ENCODE measurements around the gene YIPF4.

DNA sequence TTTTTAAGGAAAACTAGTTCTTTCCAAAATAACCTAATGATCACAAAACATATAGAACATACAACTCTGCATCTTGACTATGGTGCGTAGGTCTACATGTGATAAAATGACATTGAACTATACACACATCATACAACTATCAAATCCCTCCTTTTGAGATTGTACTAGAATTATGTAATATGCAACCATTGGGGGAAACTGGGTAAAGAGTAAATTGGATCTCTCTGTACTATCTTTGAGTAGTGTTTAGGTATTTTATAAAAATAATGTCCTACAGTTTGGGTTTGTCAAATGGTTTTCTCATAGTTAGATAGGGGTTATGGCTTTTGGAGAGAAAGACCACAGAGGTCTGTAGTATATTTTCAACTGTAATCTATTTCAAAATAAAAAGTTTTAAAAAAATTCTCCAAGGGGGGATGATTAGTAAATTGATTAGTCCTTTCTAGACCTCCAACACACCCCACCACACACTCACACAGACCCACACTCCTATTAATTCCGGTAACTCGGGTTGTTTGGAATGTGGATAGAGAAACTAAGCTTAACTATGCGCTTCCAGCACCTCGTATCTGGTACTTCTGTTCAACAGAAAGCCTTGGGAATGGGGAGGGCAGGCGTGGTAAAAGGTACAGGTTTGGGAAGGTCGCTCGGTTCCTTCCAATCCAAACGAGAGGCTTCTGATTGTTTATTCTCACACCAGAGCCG lies 78.4 kb downstream of the YIPF4 start:
- TF ChIP-seq POLR2A (IDR thresholded peaks at IDR 0.05) (no peak), CTCF (IDR thresholded peaks at IDR 0.05 in 4 of 5, conservative IDR thresholded peaks at IDR 0.05 in 1 of 5) (no peak)

Data from gastrocnemius medialis (tissue), 4 donors.